Activated CD4-positive, alpha-beta memory T cell treated with anti-CD3 and anti-CD28 coated beads for 36 hours (primary cell): ENCODE measurements around the gene SENP5. TPM values are rescaled to one million over a fixed set of nuclear protein-coding genes. Genes with fewer than 3 reads are reported as not detected.
A peak's percentile ranks its signal among the peaks of the same experiment; 100 is the strongest.

Source experiments
- CTCF ChIA-PET: fragments of 350-600 bp; sonication (Branson Sonifier 250); formaldehyde crosslinking; loops from one replicate; lab custom pipeline; 2021; ENCODE audit warnings: antibody characterized with exemption, inconsistent platforms; lab: Charles Lee
- POLR2A ChIA-PET: fragments of 350-600 bp; sonication (Branson Sonifier 250); formaldehyde crosslinking; loops from one replicate; lab custom pipeline; 2021; ENCODE audit warnings: antibody characterized with exemption; lab: Charles Lee
- DNase-seq: peaks from one replicate; pipeline ENCODE4 v3.0.0-alpha.2; 2020
- H3K27ac Mint-ChIP-seq: one replicate; pipeline ENCODE4 v1.8.0; 2021; ENCODE audit warnings: mixed read lengths
- H3K27me3 Mint-ChIP-seq: one replicate; pipeline ENCODE4 v1.8.0; 2021; ENCODE audit warnings: mixed read lengths
- H3K36me3 Mint-ChIP-seq: one replicate; pipeline ENCODE4 v1.8.0; 2021; ENCODE audit warnings: mixed read lengths
- H3K4me1 Mint-ChIP-seq: one replicate; pipeline ENCODE4 v1.8.0; 2021; ENCODE audit warnings: low read depth, mixed read lengths
- H3K4me3 Mint-ChIP-seq: one replicate; pipeline ENCODE4 v1.8.0; 2021; ENCODE audit warnings: mild to moderate bottlenecking, mixed read lengths
- H3K9me3 Mint-ChIP-seq: one replicate; pipeline ENCODE4 v1.8.0; 2021; ENCODE audit warnings: mixed read lengths
- intact Hi-C: fragments of 100-400 bp; cut with micrococcal nuclease; formaldehyde crosslinking; loops from one replicate; pipeline ENCODE4 v1.15.1; 2023
- total RNA-seq, 2 experiments: library from RNA; stranded (reverse); gene quantifications; one replicate each; pipeline ENCODE4 v1.2.3, GENCODE V29; 2021

The SENP5 gene
- total RNA-seq, 2 experiments from 2014 or later, result 30.5 to 32.0 TPM

DNA sequence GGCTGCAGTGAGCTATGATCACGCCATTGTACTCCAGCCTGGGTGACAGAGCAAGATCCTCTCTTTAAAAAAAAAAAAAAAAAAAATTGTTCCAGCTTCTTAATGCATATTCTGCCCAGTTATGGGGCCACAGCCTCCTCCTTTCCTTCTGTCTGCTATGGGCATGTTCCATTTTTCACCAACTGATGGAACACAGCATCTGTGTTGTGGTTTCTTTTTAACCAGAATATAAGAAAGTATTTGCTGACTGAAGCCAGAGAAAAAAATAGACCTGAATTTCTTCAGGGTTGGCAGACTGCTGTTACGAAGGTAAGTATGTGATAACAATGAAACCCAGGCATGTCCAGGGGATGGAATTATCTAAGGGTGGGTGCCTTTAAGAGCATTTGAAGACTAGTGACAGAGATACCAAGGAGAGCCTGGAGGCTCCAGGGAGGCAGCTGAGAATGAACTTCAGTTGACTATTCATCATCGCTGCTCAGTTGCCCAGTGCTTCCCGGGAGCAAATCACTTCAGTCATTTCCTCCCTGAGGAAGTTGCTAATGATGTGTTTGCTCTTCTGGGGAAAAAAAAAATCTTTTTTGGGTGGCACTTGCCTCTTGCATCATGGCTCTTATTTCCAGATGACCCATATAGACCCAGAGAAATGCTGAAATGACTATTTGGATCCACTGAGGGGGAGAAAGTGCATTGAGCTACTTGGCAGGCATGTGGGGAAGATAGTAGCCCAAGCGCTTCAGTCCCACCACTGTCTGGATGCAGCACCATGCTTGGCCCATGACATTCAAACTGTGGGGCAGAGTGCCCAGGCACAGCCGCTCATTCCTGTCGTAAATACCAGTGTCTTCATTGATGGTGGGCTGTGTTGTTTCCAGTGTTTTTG, 60.1 kb downstream of the SENP5 start:
- H3K27me3 Mint-ChIP-seq, result no peaks in the 10 kb centered on the region
- no peaks in the 10 kb centered on the region for H3K9me3 Mint-ChIP-seq
- no peak overlapping the region for H3K4me3 Mint-ChIP-seq
- H3K36me3 Mint-ChIP-seq, result peaks cover 17% of the 10 kb centered on the region
- no peak for DNase-seq
- ChIA-PET CTCF (interaction anchor here (1.1 kb wide), 1 partner anchor 13 kb away, joined by 3 read pairs; no protein-coding TSS in a partner anchor), POLR2A (no interaction called here)
- no peak overlapping the region for H3K27ac Mint-ChIP-seq
- intact Hi-C loops, result no loop called here
- no peaks in the 10 kb centered on the region for H3K4me1 Mint-ChIP-seq

DNA sequence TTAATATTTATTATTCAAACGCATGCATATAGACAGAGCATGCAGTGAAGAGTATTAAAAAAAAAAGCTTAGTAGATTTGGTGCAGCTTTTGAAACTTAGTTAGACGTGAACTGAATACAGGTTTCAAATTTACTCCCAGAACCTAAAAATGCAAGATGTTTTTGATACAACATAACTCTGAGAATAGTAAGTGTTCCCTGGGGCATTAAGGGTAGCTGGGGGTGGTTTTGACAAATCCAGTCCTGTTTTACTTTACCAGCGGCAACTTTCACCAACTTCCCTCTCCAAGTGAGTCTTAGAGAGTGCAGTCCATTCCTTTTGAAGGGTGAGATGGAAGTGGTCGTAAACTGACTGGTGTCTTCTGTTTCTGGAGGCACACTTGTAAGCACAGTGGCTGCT, 63.4 kb downstream of the SENP5 start:
- no peak for DNase-seq
- Mint-ChIP-seq H3K36me3 (peaks cover 21% of the 10 kb centered on the region), H3K4me3 (no peak overlapping the region), H3K27me3 (no peaks in the 10 kb centered on the region), H3K27ac (no peak overlapping the region), H3K9me3 (no peaks in the 10 kb centered on the region), H3K4me1 (no peaks in the 10 kb centered on the region)
- ChIA-PET CTCF (interaction anchor here (2.3 kb wide), 1 partner anchor 93 kb away, joined by 9 read pairs; no protein-coding TSS in a partner anchor), POLR2A (no interaction called here)
- intact Hi-C loops, result no loop called here

DNA sequence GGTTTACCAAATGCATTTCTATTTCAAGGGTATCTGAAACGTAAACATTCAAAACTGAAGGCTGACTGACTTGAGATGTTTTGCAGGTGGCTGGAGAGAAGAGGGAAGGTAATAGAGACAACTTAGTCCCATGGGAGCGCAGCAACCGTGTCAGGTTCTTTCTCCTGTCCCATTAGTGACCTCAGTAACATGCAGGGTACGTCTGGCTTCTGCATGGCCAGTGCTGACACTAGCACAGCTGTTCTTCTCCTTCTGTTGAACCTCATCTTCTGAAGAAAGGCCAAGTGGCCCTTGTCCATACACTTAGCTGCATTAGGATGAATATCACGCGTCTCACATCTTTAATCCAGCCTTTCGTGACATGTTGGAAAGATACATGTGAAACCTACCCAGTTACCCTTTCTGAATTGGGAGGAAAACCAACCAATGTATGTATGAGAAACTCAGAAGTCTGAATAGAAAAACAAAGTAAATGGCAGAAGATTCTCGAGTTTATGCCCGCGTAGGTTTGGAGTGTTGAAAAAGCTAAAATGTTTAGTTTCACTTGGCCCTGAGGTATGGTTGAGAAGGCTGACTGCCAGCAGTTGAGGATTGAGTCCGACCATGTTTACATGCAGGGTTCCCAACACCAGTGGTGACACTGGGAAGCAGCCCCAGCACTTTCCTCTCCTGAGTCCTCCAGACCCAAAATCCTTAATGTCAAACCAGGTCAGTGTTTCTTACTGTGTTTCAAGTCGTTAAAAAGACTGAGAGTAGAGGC, 64.3 kb downstream of the SENP5 start:
- H3K27me3 Mint-ChIP-seq, result no peaks in the 10 kb centered on the region
- H3K27ac Mint-ChIP-seq, result peak overlapping the region; percentile 44
- intact Hi-C loops, result no loop called here
- DNase-seq, result no peak
- ChIA-PET POLR2A (no interaction called here), CTCF (interaction anchor here (2.3 kb wide), 1 partner anchor 94 kb away, joined by 9 read pairs; no protein-coding TSS in a partner anchor)
- peaks cover 29% of the 10 kb centered on the region for H3K36me3 Mint-ChIP-seq
- no peaks in the 10 kb centered on the region for H3K4me1 Mint-ChIP-seq
- H3K4me3 Mint-ChIP-seq, result no peak overlapping the region
- no peaks in the 10 kb centered on the region for H3K9me3 Mint-ChIP-seq

DNA sequence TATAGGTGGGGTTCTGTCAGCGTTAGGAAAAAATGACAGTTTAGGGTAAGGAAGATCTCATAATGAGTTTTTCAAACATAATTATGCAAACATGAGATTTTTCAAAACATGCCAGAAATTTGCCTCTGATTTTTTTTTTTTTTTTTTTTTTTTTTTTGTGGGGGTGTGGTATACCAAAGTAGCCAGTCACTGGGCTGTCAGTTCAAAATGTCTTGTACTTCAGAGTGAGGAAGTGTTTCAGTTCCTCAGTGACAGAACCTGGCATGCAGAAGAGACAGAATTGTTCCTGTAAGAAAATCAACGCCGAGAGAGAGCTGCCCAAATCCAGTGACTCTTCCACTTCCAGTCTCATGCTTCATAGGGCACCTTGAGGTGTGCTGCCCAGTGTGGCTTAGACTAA, 64.9 kb downstream of the SENP5 start:
- H3K9me3 Mint-ChIP-seq, result no peaks in the 10 kb centered on the region
- intact Hi-C loops, result no loop called here
- H3K4me3 Mint-ChIP-seq, result no peak overlapping the region
- no peaks in the 10 kb centered on the region for H3K27me3 Mint-ChIP-seq
- ChIA-PET CTCF (interaction anchor here (2.3 kb wide), 1 partner anchor 95 kb away, joined by 9 read pairs; no protein-coding TSS in a partner anchor), POLR2A (no interaction called here)
- no peak for DNase-seq
- H3K36me3 Mint-ChIP-seq, result peaks cover 35% of the 10 kb centered on the region
- H3K27ac Mint-ChIP-seq, result peak overlapping the region; percentile 44
- no peaks in the 10 kb centered on the region for H3K4me1 Mint-ChIP-seq

DNA sequence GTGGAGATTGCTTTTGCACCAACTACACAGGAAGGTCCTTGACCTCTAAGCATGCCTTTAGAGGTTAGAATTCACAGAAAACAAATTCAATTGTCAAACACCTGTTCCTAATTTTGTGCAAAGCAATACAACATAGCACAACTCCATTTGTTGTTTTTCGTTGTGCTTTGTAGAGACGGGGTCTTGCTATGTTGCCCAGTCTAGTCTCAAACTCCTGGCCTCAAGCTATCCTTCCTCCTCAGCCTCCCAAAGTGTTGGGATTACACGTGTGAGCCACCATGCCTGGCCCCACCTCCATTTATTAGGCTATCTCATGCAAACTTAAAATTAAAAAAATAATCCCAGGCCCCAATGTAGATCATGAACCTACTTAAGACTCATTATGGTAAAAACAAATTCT, 68.6 kb downstream of the SENP5 start:
- Mint-ChIP-seq H3K4me3 (no peak overlapping the region), H3K9me3 (no peaks in the 10 kb centered on the region), H3K27me3 (no peaks in the 10 kb centered on the region), H3K27ac (no peak overlapping the region), H3K36me3 (peaks cover 43% of the 10 kb centered on the region), H3K4me1 (peaks cover 14% of the 10 kb centered on the region)
- no peak for DNase-seq
- intact Hi-C loops, result no loop called here
- ChIA-PET POLR2A (no interaction called here), CTCF (interaction anchor here (1.3 kb wide), 1 partner anchor 99 kb away, joined by 4 read pairs; no protein-coding TSS in a partner anchor)

DNA sequence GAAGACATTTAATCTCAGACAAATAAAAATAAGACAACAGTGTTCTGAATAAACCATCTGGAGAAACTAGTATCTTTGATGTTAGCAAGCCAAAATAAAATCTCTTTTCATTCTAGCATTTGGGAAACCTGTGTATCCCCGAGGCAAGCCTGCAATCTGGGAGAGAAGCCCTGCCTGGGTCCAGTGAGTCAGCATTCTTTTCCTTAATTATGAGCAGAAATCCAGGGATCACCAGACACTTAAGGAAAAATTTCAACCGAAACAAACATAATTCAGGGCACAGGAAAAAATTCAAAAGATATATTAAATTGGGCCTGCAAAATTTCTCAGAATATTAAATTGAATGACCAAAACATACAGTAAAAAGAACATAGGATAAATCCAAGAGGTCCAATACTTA, 70.4 kb downstream of the SENP5 start:
- peaks cover 19% of the 10 kb centered on the region for H3K4me1 Mint-ChIP-seq
- H3K4me3 Mint-ChIP-seq, result no peak overlapping the region
- peaks cover 2% of the 10 kb centered on the region for H3K27me3 Mint-ChIP-seq
- ChIA-PET POLR2A (no interaction called here), CTCF (interaction anchor here (1.3 kb wide), 1 partner anchor 409 kb away, joined by 3 read pairs; no protein-coding TSS in a partner anchor)
- H3K36me3 Mint-ChIP-seq, result peaks cover 46% of the 10 kb centered on the region
- DNase-seq, result no peak
- intact Hi-C loops, result no loop called here
- H3K27ac Mint-ChIP-seq, result peak overlapping the region; percentile 50
- H3K9me3 Mint-ChIP-seq, result no peaks in the 10 kb centered on the region

DNA sequence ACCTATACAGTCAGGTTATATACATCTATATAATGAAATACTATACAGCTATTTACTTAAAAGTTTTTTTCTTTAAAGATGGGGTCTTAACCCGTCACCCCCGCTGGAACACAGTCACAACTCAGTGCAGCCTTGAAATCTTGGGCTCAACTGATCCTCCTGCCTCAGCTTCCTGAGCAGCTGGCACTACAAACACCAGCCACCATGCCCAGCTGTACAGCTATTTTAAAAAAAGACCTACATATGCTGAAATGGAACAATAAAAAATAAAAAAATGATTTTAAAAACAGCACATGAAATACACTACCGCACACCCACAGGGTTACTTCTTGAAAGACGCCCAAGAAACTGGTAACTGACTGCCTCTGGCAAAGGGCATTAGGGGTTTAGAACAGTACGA, 70.9 kb downstream of the SENP5 start:
- intact Hi-C loops, result no loop called here
- H3K27ac Mint-ChIP-seq, result peak overlapping the region; percentile 34
- peaks cover 2% of the 10 kb centered on the region for H3K27me3 Mint-ChIP-seq
- peaks cover 46% of the 10 kb centered on the region for H3K36me3 Mint-ChIP-seq
- CTCF ChIA-PET, result interaction anchor here (1.3 to 1.8 kb wide), 3 partner anchors 91 to 410 kb away, joined by 3 to 5 read pairs (median 3); partner anchors contain the start of gene MELTF
- H3K4me1 Mint-ChIP-seq, result peaks cover 24% of the 10 kb centered on the region
- no peak overlapping the region for H3K4me3 Mint-ChIP-seq
- POLR2A ChIA-PET, result no interaction called here
- DNase-seq, result no peak
- H3K9me3 Mint-ChIP-seq, result no peaks in the 10 kb centered on the region

DNA sequence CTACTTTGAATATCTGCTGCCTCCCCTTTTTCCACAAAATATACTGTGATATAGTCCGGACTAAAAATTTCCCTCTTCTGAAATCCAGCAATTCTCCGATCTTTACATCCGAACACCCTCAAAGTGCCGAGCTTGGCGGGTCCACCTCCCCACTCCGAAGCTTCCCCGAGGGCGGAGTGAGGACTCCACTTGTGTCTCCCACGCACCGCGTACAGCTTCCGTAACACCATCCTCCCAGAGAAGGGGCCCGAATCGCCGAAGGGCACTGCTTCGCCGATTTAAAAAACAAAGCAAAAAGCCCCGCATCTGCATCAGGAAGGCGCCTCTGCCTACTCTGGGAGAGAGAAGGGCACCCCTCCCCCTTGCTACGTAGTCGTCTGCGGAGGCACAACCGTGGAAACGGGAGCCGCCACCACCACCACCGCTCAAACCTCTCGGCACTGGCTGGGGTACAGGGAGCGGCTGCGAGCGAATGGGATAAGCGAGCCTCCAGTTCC, 74.1 kb downstream of the SENP5 start:
- H3K36me3 Mint-ChIP-seq, result peaks cover 39% of the 10 kb centered on the region
- intact Hi-C loops, result loop anchor here (1.0 to 10.0 kb wide), 10 partner anchors 27 to 1037 kb away; partner anchors contain the start of genes CEP19, DLG1, PIGX and PIGZ
- H3K9me3 Mint-ChIP-seq, result no peaks in the 10 kb centered on the region
- H3K27ac Mint-ChIP-seq, result peak overlapping the region; percentile 92
- H3K27me3 Mint-ChIP-seq, result peaks cover 2% of the 10 kb centered on the region
- ChIA-PET POLR2A (interaction anchor here (0.8 to 3.1 kb wide), 13 partner anchors 11 to 373 kb away, joined by 3 to 36 read pairs (median 4); partner anchors contain the start of genes CEP19, FBXO45, PAK2 and PIGX), CTCF (interaction anchor here (0.6 to 2.5 kb wide), 14 partner anchors 9 to 386 kb away, joined by 3 to 22 read pairs (median 4); partner anchors contain the start of genes MELTF and SENP5)
- H3K4me1 Mint-ChIP-seq, result peaks cover 38% of the 10 kb centered on the region
- DNase-seq, result peak; percentile 77
- H3K4me3 Mint-ChIP-seq, result peak overlapping the region; percentile 98

DNA sequence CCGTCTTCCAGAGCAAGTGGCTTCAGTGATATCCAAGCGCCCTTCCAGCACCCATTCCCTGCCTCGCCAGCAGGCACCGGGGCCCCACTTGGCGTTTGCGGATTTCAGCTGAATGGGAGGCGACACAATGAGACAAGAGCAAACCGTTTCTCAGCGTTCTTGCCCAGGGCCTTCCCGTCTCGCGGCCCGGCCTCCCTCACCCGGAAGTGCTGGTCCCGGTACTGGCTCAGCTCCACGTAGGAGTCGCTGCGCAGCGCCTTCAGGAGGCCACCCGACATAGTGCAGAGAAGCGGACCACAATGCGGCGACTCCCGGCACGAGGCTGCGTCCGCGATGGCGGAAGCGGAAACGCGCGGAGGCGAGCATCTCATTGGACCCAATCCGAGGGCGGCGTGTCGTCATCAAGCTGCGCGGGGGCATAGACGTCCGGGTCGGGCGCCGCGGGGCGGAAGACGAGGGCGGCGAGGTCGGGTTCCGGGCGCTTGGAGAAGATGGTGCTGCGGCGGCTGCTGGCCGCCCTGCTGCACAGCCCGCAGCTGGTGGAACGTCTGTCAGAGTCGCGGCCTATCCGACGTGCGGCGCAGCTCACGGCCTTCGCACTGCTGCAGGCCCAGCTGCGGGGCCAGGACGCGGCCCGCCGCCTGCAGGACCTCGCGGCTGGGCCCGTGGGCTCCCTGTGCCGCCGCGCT, 74.7 kb downstream of the SENP5 start, which contains the start of gene NCBP2:
NCBP2 (minus strand) TSS at position 303 of the 689 bp plus-strand sequence; CDS start at position 278, 25 bp downstream.
- Mint-ChIP-seq H3K27ac (peak within 1 kb of the TSS; percentile 92), H3K9me3 (no peaks in the 10 kb centered on the region), H3K27me3 (peaks cover 2% of the 10 kb centered on the region), H3K4me3 (peak within 1 kb of the TSS; percentile 98), H3K36me3 (peaks cover 34% of the 10 kb centered on the region), H3K4me1 (peaks cover 38% of the 10 kb centered on the region)
- ChIA-PET POLR2A (interaction anchor here (0.6 to 3.1 kb wide), 16 partner anchors 10 to 374 kb away, joined by 3 to 36 read pairs (median 4); partner anchors contain the start of genes CEP19, FBXO45, PAK2 and PIGX), CTCF (interaction anchor here (0.6 to 2.5 kb wide), 14 partner anchors 9 to 387 kb away, joined by 3 to 22 read pairs (median 4); partner anchors contain the start of genes MELTF, PAK2 and SENP5)
- intact Hi-C loops, result loop anchor here (1.0 to 10.0 kb wide), 10 partner anchors 26 to 1038 kb away; partner anchors contain the start of genes CEP19, DLG1, PIGX and PIGZ
- DNase-seq, result peak; percentile 100

DNA sequence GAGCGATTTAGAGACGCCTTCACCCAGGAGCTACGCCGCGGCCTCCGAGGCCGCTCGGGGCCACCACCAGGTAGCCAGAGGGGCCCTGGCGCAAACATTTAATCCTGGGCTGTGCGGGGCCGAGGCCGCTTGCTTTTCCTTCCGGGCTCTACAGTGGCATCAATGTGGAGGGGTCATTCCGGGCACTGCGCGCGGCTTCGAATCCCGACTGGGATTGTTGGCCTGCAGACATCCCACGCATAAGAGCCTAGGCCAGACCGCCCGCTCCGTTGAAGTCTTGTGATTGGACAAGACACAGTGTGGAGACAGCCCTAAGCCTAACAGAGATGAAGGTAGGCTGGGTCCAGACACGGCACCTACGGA, 75.2 kb downstream of the SENP5 start:
- Mint-ChIP-seq H3K36me3 (peaks cover 28% of the 10 kb centered on the region), H3K4me3 (peak overlapping the region; percentile 98), H3K4me1 (peaks cover 38% of the 10 kb centered on the region), H3K9me3 (no peaks in the 10 kb centered on the region), H3K27me3 (peaks cover 2% of the 10 kb centered on the region), H3K27ac (peak overlapping the region; percentile 85)
- CTCF ChIA-PET, result interaction anchor here (1.0 to 2.5 kb wide), 10 partner anchors 12 to 334 kb away, joined by 3 to 22 read pairs (median 4); partner anchors contain the start of genes PAK2 and SENP5
- POLR2A ChIA-PET, result interaction anchor here (0.6 to 3.1 kb wide), 10 partner anchors 9 to 302 kb away, joined by 3 to 36 read pairs (median 6); partner anchors contain the start of genes PAK2, PIGZ and SENP5
- peak; percentile 51 for DNase-seq
- intact Hi-C loops, result loop anchor here (1.0 to 10.0 kb wide), 10 partner anchors 26 to 1038 kb away; partner anchors contain the start of genes CEP19, DLG1, PIGX and PIGZ
